Esophagus muscularis mucosa (tissue), 3 donors: ENCODE data around the gene MSMB.
"Not testable (repeated sequence)": the region's sequence is repeated elsewhere in the genome, so short reads cannot be mapped to it uniquely, and the experiment has no call there.

ENCODE experiments used
- CTCF ChIP-seq, 3 experiments: fragments of 200-600 bp in 2 of 3; fragments of 450-650 bp in 1 of 3; sonication (generic) in 2 of 3; IDR thresholded peaks; one replicate each; pipeline ENCODE4 v1.5.1; 2017 to 2019; ENCODE audit warnings: antibody characterized with exemption in 3 of 3, mild to moderate bottlenecking in 2 of 3, moderate library complexity in 1 of 3
- POLR2A ChIP-seq: fragments of 450-650 bp; IDR thresholded peaks from one replicate; pipeline ENCODE4 v1.6.1; 2017; ENCODE audit warnings: antibody characterized with exemption, moderate library complexity, mild to moderate bottlenecking, low read depth
- POLR2AphosphoS5 ChIP-seq, 2 donors: sonication (generic); formaldehyde crosslinking; IDR thresholded peaks; one replicate each; pipeline ENCODE4 v1.6.1; 2017; ENCODE audit warnings: antibody characterized with exemption in 2 of 2

GRCh38 chr10:46057927-46058326 is 11.9 kb upstream of the MSMB start:
- not testable (repeated sequence) for TF ChIP-seq CTCF (IDR thresholded peaks at IDR 0.05); POLR2AphosphoS5 (IDR thresholded peaks at IDR 0.05); POLR2A
